ENCODE measurements around the gene KIAA0513.

The KIAA0513 gene

DNA sequence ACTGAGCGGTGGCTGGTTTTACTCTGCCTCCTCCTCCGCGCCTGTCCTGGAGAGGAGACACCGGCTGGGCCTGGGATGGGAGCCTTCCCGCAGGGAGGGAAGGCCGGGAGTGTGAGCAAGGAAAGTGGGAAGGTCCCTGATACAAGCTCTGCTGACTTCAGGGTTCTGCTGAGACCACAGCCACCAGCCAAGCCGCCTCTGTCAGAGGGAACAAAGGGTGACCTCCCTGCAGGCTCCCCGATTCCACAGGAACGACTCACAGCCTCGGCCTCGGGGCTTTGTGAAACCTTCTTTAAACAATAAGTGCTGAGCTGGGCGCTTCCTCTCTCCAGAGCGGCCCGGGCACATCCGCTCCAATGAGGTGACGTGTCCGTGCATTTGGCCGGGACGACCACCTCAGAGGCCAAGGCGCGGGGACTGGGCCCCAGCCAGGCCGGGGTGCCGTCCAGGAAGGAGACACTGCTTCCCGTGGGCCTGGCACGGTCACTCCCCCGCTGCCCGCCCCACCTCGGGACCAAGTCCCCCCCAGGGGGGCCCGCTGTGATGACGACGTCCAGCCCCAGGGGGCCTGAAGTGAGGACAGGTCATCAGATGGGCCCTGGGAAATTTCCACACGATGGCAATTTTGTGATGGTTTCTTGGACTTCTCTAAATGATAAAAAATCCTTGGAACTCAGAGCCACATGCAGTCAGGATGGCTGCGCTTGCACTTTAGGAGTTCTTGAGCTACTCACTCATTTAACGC is 96.5 kb downstream of the KIAA0513 start:
- DNase-seq = no peak

DNA sequence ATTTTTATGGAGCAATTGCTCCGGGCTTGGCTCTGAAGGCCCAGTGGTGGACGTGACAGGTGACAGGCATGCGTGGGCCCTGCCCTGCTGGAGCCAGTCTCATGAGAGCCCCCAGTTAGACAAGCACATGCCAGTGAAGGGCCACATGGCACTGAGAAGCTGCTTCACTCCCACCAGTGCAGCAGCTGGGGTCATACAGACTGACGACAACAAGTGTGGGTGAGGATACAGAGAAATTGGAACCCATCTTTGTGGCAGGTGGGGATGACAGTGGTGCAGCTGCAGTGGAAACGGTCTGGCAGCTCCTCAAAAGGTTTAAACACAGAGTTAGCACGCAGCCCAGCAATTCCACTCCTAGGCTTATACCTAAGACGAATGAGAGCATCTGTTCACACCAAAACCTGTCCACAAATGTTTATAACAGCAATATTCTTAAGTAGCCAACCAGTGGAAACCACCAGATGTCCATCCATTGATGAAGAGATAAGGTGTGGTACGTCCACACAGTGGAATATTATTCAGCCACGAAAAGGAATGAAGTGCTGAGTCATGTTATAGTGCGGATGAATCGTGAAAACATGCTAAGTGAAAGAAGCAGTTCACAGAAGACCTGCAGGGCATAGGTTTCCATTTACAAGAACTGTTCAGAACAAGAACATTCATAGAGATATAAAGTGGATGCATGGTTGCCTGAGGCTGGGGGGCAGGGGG is 97.2 kb downstream of the KIAA0513 start:
- no peak for DNase-seq

DNA sequence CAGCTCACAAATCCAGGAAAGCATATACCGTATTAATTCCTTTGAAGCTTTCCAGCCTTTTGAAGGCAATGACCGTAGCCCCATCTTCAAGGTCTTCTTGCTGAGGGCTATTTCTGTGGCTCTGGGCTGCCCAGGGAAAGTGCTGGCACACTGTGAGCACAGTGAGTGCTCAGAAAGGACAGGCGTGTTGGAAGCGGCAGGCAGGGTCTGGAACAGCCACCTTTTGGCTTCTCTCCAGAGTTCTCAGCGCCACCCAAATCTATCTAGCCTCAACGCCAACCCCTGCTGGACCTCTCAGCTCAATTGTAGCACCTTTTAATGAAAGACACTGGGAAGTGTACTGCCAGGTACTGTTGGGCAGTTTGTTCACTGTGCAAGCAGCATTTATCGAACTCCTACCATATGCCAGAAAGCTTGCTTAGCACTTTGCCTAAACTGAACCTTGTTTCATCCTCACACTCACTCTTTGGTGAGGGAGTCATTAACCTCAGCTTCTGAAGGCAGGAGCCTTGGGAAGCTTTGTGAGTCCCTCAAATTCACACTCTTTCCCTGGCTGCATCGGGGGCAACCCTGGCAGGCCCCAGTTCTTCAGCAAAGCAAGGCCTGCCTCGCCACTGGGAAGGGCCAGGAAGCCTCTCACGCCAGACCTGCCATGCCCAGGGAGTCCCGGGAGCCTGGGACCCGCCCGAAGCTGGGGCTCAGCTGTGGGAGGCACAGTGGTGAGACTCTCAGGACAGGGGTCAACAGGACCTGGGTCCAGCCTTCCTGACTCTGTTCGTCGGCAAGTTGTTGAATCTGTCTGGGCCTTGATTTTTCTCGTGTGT is 98.2 kb downstream of the KIAA0513 start:
- no peak for DNase-seq

DNA sequence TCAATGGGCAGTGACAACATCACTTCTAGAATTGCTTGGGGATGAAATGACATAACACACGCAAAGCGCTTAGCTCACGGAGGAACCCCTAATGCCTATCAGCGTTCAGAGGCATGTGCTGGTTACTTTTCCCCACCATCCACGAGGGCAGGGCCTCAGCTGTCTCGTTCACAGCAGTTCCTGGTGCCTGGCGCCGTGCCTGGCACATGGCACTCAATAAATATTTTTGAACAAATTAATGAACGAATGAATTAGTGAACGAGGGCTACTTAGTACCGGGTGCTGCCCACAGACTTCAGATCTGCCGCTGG is 98.8 kb downstream of the KIAA0513 start:
- DNase-seq = no peak

DNA sequence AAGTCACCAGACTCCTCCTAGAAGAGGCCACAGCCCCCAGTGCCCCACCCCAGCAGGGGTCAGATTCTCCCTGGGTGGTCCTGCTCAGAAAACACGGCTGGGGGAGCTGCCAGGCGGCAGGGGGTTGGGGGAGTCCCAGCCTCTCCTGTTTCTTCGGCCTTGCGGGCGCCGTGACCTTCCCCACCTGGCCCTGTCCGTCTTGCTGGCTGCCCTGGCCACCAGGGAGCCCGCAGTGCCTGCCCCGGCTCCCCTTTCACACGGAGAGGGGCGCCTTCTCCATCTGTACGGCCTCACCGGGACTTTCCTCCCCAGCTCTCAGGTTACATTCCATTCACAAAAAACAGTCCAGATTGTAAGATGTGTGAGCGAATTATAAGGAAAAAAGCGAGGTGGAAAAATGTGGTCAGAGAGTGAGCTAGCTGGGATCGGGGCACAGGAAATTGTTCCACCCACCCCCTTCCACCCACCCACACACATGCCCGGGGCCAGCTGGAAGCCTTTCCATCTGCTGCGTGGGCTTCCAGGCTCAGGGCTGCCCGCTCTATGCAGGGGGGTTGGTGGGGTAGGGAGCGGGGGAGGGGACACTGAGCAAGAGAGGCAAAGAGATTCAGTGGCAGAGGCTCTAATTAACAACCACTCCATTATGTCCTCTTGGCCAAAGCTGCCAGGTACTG is 99.2 kb downstream of the KIAA0513 start:
- no peak for DNase-seq

DNA sequence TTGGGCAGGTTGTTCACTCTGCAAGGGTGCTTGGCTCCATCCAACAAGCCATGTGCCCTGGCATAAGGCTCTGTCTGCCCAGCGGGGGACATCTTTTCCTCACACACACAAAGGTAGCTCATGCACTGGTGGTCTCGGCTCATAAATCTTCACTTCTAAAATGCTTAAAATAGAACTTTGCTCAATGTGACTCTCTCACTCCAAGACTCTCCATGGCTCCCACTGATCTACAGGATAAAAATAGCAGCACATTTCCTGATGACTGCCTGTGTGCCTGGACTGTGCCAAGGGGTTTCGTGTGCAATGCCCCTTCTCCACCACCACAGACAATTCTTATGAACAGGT is 99.8 kb downstream of the KIAA0513 start:
- no peak for DNase-seq

DNA sequence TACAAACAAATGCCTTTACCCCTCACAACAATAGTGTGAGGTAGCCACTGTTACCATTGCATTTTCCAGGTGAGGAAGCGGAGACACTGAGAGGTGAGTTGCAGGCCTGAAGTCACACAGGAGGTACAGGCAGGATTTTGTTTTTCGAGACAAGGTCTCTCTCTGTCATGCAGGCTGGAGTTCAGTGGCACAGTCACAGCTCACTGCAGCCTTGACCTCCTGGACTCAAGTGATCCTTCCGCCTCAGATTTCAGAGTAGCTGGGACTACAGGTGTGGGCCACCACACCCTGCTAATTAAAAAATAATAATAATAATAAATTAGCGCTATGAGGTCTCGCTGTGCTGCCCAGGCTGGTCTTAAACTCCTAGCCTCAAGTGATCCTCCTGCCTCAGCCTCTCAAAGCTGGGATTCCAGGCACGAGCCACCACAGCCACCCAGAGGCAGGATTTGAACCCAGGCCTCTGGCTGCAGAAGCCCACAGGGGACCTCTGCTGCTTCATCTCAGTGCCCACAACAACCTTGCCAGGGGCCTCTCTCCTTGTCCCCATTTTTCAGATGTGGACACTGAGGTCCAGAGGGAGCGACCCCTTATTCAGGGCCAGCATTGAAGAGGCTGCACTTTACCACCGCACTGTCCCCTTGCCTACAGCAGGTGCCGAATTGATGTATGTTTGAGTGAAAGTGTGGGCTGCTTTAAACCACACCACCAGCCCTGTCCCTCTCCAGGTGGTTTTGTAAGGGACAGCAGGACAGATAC is 100.7 kb downstream of the KIAA0513 start:
- no peak for DNase-seq

DNA sequence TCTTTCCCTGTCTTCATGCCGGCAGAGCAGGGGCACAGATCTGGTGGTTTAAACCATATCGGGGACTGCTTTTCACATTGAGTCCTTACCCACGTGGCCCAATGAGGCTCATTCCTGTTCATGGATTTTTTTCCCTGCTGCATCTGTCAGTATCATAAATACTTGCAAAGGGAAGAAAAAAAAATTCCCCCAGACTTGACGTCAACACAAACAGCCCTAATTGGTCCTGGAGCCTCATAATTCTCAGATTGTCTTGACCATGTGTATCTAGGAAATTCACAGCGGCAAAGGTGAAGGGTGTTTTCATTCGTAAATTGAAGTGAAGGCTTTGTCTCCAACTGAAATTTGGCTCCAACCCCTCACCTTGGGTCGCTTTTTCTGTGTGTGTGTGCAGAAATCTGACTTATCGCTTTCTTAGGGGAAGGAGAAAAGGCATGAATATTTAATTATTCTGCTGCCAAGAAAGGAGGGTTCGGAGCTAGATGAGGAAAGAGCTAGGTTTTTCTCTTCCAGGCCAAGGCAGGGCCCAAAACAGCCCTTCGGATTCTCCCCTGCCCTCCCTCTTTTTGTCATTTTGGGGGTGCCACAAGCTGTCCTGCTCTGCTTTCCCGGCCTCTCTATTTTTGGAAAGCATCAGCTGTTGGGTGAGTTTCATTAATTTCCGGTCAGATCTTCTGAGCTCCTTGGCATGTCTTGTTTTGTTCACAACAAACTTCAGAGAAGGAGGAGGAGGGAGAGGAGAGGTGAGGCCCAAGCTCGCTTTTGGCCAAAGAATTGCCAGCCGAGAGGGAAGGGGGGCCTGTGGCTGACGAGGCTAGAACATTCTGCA is 102.5 kb downstream of the KIAA0513 start:
- no peak for DNase-seq

DNA sequence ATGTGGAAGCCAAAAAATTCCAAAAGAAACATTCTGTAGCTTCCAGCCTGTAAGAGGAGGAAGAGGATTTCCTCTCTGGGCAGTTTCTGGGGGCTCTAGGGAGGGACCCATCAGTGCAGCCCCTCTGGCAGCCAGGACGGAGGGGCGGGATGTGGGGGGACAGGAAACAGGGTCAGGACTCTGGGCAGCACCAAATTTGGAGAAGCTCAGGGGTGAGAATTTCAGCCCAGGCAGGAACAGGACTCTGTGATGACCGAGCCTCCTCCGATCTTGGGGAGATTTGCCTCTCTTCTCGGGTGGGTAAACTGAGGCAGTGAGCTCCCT is 103.1 kb downstream of the KIAA0513 start:
- DNase-seq = no peak

DNA sequence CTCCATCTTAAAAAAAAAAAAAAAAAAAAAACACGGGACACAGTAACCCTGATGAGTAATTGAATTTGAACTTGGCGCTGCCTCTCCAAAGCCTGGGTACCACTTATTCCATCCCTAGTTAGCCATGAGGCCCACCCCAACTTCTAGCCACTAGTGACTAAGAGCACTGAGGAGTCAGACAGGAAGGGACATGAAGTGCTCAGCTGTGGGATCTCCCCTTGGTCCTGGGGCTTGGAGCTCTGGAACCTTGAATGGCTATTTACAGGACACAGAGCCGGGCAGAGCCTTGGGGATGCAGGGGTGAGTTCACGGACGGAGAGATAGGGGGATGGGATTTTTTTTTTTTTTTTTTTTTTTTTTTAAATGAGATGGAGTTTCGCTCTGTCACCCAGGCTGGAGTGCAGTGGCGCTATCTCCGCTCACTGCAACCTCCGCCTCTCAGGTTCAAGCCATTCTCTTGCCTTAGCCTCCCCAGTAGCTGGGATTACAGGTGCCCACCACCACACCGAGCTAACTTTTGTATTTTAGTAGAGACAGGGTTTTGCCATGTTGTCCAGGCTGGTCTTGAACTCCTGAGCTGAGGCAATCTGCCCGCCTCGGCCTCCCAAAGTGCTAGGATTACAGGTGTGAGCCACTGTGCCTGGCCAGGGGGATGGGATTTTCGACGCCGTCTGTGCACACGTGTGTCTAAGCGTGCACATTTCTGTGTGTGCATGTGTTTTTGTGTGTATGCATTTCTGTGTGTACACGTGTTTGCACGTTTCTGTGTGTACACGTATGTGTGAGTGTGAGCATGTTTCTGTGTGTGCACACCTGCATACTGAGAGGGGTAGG is 105.1 kb downstream of the KIAA0513 start:
- no peak for DNase-seq

DNA sequence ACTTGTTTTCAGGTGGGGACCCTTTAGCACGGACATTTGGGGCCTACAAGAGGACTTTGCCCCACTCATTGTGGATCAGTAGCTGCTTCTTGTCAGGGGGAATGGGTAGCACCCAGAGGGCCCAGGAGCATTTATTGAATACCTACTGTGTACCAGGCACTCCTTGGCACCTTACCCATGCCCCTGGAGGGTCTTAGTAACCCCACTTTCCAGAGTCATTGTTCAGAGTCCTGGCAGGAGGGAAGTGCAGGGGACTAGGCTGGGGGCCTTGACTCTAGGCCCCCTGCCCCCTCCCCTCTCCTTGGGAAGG is 105.7 kb downstream of the KIAA0513 start:
- DNase-seq = no peak

DNA sequence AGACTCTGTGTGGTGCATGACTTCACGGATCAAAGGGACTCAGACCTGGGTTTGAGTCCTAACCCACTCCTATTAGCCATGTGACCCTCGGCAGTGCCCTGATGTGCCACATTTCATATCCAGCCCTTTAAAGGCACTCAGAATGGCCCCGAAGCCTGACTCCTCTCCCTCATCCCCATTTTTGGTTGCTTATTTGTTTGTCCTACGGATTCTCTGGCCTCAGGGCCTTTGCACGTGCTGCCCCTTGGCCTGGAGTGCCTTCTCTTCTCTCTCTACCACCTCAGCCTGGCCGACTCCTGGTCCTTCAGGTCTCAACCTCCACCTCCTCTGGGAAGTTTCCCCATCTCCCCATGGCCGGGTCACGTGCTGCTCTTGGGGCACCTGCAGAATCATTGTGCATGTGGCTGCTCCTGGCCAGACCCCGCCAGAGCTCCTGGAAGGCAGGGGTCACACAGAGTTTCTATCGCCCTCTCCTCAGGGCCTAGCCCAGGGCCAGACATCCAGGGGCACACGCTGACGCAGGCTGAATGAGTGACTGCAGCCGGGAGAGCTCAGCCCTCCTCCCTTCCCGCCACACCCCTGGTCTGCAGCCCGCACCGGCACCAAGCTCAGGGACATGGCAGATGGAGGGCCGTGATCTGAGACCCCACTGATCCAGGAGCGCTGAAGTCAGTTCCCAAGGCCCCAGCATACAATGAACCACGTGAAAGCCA is 106.6 kb downstream of the KIAA0513 start:
- DNase-seq = no peak

DNA sequence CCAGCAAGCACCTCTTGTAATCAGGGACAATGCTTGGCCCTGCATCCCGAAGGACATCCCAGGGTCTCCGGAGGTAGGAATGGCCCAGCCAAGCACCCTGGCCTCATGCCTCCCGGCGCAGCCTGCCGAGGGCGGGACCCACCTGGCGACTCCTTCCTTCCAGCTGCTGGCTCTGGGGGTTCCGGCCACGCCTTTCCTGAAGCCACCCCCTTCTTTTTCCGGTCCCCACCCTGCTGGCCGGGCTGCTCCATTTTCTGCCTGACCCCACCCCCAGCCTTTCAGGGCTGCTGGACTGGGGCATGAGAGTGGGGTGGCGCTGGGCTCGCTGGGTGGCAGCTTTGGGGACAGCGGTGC is 107.2 kb downstream of the KIAA0513 start:
- no peak for DNase-seq

DNA sequence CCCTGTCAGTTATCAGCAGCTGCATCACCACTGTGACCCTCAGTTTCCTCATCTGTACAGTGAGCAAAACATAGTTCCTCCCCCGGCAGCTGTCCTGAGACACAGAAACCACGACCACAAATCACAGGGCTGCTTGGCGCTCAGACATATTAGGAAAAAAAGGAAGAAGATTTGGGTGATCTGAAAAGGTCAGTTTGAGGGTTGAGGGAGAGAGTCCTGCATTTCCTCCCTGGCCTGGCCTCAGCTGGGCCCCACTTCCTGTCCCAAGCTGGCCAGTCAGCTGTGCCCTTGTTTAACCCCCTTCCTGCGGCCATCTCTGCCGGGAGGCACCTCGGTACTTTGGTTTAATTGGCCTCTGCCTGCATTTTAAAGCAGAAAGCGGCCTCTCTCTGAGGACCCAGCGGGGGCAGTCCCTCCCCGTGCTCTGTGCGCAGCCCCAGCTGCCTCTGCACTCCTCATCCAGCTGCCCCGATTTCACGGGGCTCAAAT is 108.7 kb downstream of the KIAA0513 start:
- DNase-seq = no peak

DNA sequence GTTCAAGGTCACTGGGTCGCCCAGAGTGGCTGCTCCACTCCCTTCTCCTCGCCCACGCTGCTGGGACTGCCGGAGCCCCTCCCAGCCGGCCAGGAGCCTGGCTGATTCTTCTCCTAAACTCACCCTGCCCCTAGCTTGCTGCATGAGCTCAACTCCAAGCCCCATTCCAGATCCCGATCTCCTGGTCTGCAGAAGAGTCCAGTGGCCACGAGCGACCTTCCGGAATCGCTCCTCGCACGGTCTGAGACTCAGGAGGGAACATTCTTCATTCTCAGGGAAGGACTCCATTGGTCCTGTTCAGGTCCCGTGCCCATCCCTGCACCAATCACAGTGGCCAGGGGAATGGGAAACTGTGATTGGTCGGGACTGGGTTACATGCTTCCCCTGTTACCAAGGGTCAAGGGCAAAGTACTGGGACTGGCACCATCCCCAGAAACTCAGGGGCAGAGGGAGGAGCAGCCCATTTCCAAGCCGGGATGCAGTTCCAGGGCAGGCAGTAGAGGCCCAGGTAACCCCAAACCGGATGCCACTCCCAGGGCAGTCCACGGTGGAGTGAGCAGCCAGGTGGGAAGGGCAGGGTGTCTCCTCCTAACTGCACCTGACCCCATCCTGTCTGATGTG is 109.2 kb downstream of the KIAA0513 start:
- no peak for DNase-seq

DNA sequence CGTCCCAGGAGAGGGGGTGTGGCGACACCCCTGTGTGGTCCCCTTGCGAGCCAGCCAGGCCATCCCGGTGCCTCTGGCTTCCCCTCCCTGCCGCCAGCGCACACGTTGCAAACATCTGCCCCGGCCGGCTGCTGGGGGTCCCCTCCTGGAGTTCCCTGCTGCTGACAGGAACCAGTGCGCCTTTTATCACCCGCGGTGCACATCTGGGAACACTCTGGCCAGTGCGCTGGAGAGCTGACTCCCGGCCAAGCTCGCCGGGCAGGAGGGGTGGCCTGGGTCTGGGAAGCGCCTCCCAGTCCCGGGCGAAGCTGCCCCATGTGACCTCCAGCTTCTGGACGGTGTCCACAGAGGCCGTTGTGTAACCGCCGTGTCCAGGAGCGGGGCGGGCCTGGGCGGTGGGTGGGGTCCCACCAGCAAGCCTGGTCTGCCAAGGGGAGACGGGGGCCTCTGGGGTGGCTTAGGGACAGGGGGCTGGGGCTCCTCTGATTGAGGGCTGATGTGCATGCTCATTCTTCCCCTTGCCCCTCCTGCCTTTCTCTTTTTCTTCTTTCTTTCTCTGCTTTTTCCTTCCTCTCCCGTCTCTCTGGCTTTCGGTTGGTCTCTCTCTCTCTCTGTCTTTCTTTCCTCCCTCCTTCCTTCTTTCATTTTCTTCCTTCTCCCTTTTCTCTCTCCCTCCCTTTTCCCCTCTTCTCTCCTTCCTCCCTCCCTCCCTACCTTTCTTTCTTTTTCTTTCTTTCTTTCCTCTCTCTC is 109.9 kb downstream of the KIAA0513 start:
- DNase-seq = no peak

DNA sequence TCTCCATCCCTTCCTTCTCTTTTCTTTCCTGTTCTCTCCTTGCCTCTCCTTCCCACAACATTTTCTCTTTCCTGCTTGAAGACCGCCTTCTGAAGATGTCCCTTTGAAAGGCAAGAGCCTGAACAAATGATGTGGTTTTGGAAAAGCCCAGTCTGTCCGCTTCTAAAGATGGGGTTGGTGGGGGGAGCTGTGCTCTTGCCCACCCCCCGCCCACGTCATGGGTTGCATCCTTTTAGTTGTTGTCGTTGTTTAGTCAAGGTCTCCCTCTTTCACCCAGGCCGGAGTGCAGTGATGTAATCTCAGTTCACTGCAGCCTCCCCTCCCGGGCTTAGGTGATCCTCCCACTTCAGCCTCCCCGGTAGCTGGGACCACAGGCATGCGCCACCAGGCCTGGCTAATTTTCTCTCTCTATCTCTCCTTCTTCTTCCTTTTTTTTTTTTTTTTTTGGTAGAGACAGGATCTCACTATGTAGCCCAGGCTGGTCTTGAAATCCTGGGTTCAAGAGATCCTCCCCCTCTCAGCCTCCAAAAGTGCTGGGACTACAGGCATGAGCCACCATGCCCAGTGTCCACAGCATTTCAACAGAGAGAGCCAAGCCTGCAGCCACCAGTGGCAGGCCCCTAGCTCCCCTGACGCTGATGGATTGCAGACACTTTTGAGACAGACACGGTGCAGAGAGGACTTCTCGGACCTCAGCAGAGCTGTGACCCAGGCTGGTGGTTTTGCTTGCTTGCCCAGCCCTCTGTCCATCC is 110.7 kb downstream of the KIAA0513 start:
- no peak for DNase-seq

DNA sequence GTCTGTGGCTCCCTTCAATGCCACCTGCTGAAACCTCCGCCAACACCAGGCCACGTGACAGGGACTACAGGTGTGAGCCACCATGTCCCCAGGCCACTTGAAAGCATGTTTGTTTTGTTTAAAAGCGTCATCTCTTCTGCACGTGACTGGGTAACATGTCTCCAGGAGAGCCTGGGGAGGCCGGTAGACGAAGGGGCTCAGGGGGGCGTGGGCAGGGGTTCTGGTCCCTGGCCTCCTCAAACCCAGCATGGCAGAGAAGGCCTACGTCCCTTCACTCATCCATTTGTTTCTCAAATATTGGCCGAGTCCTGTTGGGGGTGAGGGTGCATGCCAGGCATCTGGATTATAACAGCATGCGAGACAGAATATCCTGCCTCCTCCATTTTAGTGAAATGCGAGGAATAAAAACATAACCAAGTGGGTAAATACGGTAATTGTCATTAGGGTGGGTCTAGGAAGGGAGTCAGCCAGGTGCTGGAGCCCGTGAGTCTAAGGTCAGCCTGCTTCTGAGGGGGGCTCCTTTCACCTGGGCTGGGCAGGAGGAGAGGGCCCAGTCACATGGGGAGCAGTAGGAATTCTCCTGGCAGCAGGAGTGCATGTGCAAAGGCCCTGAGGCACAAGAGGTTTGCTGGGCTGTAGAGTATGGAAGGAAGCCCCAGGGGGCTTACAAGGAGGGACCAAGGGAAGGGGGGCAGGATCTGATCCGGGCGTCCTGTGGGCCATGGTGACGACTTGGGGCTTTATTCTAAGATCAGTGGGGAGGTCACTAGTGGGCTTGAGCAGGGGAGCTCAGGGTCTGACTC is 111.4 kb downstream of the KIAA0513 start:
- DNase-seq = peak; percentile 38
